ENCODE results near the gene BET1L.

- TF ChIP-seq CTCF (conservative IDR thresholded peaks at IDR 0.05; ENCODE audit: low read length) (no peak), EZH2phosphoT487 (IDR thresholded peaks at IDR 0.05; ENCODE audit: borderline replicate concordance, low read depth, low read length) (no peak)
Observed at GRCh38 chr11:249062-249461, 41.9 kb upstream of the BET1L start.

Data from OCI-LY7 (cell line).